Measurements from ENCODE around the gene ELF1. TPM values are rescaled to one million over a fixed set of nuclear protein-coding genes. Genes with fewer than 3 reads are reported as not detected.
A peak's percentile ranks its signal among the peaks of the same experiment; 100 is the strongest.

The ELF1 gene
- total RNA-seq, 1 donor from 2014 or later, result 33.3 TPM

DNA sequence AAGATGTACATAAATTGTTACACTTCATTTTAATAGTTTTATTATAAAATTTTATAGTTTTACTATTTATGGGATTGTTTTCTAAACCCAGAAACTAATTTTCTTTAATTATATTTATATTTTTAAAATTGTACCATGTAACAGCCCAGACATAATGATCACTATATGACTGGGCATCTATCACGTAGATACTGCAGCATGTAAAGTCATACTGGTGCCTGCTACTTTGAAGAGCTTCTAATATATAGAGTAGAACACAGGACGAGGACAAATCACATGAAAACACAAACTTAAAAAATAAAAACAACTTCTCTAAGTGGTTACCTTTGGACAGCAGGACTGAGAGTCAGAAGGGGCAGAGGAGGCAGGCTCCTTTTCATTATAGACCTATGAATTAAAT is 5.3 kb downstream of the ELF1 start:
- DNase-seq (no peak), ATAC-seq (no peak)
- intact Hi-C loops (cut with micrococcal nuclease), result loop anchor here (5.0 kb wide), 1 partner anchor 38 kb away; no protein-coding TSS in a partner anchor

DNA sequence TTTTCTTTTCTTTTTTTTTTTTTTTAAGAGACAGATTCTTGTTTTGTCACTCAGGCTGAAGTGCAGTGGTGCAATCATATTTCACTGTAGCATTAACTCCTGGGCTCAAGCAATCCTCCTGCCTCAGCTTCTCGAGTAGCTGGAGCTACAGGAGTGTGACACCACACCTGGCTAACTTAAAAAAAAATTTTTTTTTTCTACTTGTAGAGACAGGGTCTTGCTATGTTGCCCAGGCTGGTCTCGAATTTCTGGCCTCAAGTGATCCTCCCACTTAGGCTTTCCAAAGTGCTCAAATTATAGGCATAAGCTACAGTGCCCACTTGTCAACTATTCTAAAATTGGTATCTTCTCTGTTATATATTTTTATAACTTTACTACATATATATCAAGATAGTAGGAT is 6.6 kb downstream of the ELF1 start:
- ATAC-seq, result no peak
- intact Hi-C loops (cut with micrococcal nuclease), result loop anchor here (5.0 kb wide), 1 partner anchor 40 kb away; no protein-coding TSS in a partner anchor
- DNase-seq, result no peak

DNA sequence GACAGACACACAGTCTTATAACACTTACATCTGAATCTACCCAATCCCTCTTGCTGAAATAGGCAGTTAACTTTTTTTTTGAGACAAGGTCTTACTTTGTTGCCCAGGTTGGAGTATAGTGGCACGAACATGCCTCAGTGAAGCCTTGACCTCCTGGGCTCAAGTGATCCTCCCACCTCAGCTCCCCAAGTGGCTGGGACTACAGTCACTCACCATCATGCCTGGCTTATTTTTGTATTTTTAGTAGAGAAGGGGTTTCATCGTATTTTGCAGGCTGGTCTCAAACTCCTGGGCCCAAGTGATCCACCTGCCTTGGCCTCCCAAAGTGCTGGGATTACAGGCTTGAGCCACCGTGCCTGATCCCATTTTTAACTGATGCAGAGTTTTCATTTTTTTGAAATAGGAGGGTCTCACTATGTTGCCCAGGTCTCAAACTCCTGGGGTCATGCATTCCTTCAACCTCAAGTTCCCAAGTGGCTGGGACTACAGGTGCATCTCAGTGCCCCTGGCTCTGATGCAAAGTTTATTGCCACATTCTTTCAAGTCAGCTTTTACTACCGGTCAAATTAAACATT is 7.6 kb downstream of the ELF1 start:
- ATAC-seq (no peak), DNase-seq (no peak)
- intact Hi-C loops (cut with micrococcal nuclease), result loop anchor here (5.0 kb wide), 1 partner anchor 41 kb away; no protein-coding TSS in a partner anchor

DNA sequence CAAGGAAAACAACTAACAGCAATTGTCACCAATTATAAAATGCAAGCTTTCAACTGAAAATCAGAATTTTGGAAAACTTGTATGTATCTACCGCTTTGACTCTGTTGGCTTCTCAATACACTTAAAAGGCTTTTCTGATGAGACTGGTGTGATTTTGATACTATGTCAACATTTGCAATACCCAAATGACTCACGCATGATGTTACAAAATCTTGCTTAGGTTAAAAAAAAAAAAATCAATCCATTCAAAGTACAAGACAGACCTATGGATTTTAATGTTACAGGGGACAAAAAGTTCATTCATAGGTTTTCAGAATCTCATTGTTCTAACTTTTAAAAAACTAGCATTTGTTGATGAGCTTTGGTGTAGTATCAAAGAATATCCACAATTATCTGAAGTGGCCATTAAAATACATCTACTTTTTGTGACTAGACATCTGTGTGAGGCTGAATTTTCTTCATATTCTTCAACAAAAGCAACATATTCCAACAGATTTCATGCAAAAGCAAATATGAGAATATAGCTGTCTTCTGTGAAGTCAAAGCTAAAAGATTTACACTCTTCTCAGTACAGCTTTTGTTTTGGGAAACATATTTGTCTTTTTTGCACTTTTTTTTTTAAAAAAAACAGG is 10.7 kb downstream of the ELF1 start:
- ATAC-seq (no peak), DNase-seq (no peak)
- intact Hi-C loops (cut with micrococcal nuclease), result no loop called here

DNA sequence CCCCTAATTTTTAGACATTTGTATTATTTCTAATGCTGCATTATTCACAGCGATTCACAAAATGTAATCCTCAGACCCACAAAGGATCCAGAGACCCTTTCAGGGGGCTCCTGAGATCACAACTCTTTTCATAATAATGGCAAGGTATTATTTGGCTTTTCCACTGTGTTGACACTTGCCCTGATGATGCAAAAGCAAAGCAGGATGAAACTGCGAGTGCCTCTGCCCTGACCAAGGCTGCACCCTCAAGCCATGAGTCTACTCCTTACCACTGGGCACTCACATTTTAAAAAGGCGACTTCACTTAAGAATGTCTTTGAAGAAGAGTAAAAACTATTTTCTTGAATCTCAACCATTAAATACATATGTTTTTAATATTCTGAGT is 11.4 kb downstream of the ELF1 start:
- no peak for DNase-seq
- ATAC-seq, result no peak
- intact Hi-C loops (cut with micrococcal nuclease), result no loop called here

DNA sequence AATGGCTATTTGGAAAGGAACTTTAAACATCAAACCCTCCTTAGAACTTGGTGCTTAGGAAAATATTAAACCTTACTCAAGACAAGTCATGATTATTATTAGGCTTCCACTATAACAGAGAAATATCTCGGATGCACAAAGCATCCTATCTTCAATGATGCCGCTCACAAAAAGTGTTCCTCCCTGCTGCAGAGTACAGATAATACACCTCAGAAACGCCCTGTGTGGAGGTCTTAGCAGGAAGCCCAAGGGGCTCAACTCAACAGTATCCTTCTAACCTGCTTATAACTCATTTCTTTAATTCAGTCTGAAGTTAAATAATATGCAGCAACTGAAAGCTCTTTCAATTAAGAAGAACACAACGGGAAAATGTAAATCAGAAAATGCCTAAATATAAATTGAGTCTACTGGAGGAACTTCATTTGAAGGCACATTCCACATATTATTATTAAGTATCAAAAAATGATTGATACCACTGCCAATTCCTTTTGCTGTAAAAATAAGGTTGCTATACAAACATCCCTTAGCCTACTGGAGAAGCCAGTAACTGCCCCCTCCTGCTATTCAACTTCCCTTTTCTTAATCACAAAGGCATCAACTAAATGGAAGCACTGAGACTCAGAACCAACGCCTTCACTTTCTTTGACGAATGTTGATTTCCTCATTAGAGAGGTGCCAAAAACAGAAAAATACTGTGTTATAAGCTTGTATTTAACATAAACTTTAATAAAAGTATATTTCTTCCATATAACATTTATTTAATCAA is 12.0 kb downstream of the ELF1 start:
- no peak for DNase-seq
- peak; percentile 21 for ATAC-seq

DNA sequence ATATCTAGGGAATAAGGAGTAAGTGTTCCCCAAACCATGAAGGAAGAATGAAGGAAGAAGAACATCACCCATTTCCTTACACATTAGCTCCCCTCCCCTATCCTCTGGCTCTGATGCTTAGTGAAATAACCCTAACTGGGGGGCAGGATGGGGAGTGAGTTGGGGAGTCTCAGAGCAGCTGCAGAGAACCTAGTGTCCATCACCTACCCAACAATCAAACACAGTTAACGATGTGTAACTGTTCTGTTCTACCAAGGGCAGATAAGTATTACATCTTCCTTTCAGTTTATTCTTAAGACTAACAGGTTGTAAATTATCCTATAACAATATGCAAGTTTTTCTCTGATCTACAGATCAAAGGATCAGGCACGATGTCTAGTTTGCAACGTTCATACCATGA is 12.8 kb downstream of the ELF1 start:
- intact Hi-C loops (cut with micrococcal nuclease), result no loop called here
- no peak for ATAC-seq
- DNase-seq, result no peak

More for the DNA sequence above, 12.0 kb downstream of the ELF1 start:
- intact Hi-C loops (cut with micrococcal nuclease), result no loop called here

DNA sequence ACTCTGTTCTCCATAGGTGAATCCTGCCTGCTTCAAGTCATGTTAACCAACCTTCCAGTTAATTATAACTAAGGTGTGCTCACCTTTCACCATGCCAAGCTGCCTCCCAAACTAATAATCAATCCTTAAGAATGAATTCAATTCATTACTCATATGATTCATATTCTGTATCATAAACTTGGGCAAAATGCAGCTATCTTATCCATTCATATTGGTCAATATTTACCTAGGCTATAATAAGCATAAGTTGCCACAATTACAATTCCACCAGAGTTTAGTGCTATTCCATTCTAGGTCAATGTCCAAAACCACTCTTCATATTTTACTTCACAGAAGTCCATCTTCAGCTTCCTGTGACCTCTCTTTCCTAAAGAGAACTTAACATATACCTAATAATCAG is 13.4 kb downstream of the ELF1 start:
- DNase-seq (no peak), ATAC-seq (no peak)
- intact Hi-C loops (cut with micrococcal nuclease), result no loop called here

DNA sequence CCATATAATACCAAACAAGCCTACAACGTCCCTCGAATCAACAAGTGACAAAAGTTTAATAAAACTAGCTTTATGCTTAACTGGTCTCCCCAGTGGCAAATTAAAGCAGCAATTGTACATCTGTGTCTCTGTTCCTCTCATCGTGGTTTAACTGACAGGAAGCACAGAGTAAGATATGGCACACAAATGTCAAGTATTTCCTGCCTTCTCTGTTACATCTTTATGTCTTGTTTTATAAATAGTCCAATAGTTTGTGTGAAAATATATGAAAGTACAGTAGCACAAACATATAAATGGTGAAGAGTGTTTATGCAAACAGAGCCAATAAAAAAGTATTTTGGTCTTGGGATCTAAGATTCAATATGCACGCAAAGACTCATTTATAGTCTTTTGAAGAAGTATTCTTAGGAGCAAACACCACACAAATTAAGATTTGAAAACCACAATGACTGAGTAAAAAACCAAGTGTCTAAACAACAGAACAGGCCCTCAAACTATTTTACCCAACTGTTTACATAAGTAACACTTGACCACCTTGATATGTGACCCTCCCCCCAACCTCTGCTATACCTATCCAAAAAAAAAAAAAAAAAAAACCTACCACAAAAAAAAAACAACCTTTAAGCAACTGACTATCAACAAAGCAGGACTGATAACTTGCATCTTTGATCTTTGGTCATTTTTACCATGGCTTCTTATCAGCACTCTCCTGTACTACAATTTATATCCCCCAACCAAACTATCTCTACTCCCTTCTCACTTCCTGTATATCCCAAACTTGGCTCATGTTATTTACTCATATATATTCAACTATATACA is 14.0 kb downstream of the ELF1 start:
- intact Hi-C loops (cut with micrococcal nuclease), result no loop called here
- DNase-seq (no peak), ATAC-seq (peak; percentile 23)

DNA sequence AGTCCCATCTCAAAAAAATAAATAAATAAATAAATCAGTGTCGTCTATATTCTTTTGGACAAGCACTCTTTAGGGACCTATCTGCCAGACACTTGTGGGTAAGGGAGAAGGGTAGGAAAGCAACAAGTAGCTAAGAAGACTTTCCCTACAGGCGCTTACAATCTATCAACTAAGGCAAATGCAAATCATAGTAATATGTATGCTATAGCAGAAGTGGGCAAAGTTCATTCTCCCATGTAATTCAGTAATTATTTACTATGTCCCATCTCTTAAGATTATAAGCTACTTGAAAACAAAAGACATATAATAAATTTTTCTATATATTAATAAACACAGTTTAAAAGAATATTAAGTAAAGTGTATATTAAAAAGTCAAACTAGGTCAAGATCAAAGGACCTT is 16.5 kb downstream of the ELF1 start:
- intact Hi-C loops (cut with micrococcal nuclease), result no loop called here
- ATAC-seq (no peak), DNase-seq (no peak)

DNA sequence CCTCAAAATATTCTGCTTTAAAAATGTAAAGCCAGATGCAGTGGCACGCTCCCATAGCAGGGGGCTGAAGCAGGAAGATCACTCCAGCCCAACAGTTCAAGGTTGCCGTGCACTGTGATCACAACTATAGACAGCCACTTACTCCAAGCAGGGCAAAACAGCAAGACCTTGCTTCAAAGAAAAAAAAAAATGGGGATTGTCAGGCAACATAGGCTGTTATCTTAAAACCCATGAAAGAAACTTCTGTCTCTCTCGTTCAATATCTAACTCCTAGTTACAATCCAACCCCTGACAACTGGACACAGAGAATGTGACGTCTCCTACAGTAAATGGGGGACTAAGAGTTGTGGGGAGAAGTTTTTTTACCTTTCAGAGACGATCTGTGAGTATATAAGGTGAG is 17.4 kb downstream of the ELF1 start:
- ATAC-seq, result no peak
- no peak for DNase-seq
- intact Hi-C loops (cut with micrococcal nuclease), result no loop called here

DNA sequence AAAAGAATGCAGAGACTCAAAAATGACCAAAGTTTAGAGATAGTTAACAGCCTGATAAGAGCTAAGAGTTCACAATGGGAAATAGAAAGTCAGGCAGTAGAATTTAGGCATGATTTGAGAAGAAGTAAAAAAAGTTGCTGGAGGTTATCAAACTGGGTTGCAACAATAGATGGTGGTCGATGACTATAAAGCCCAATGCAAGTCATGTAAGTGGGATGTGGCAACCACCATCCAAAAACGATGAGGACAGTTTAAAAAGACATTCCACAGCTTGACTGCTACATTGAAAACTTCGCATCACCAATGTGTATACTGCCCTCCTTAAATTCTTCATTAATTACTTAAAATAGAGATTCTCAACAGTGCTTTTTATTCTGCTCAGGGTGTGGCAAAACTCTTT is 19.7 kb downstream of the ELF1 start:
- intact Hi-C loops (cut with micrococcal nuclease), result no loop called here
- ATAC-seq (no peak), DNase-seq (no peak)

DNA sequence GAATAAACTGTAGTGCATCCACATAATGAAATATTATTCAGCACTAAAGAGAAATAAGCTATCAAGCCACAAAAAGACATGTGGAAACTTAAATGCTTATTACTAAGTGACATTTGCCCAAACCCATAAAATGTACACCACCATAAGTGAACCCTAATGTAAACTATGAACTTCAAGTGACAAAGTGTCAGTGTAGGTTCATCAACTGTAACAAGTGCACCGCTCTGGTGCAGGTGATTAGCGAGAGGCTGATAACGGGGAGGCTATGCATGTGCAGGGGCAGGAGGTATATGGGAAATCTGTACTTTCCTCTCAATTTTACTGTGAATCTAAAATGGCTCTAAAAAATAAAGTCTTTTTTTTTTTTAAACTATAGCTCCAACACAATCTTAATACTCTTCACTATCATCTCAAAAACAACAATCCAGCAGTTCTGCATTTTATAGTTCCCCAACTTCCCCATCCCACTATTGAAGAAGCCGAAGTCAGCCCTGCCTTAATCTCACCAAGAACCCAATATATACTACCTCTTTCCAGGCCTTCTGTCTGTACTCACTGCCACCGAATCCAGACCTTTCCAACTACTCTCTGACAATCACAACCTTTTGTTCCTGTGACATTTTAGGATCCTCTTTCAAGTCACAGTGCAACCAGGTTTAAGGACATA is 22.6 kb downstream of the ELF1 start:
- intact Hi-C loops (cut with micrococcal nuclease), result no loop called here
- ATAC-seq (peak; percentile 31), DNase-seq (no peak)

DNA sequence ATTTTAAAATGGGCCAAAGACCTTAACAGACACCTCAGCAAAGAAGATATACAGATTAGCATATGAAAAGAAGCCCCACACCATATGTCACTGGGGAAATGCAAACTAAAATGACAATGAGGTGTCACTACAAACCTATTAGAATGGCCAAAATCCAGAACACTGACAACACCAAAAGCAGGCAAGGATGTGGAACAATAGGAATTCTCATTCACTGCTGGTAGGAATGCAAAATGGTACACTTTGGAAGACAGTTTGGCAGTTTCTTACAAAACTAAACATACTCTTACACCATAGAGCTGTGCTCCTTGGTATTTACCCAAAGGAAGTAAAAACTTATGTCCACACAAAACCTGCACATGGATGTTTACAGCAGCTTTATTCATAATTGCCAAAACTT is 23.1 kb downstream of the ELF1 start:
- ATAC-seq (no peak), DNase-seq (no peak)
- intact Hi-C loops (cut with micrococcal nuclease), result no loop called here

DNA sequence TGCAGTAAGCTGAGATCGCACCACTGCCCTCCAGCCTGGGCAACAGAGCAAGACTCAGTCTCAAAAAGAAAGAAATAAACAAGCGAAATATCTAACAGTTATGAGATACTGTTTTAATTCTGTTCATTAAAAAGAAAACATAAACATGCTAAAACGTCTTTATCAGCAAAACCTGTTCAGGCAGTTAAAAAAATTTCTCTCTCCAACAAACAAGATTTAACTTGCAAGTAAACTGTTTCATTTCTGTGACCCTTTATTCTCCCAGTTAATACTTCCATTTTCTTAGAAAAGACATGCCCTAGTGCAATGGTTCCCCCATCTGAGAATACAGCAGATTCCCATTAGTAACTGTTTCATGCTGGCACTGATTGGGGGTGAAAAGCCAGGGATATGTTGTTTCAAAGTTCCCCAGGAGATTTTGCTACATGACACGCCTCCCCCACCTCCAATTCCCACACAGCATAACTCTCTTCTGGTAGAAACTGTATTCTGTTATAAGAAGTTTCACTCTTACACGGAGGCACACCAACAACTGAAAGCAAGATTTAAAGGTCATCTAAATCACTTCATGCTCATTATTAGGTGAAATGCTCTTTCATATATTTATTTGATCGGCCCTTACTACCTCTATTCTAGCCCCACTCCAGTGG is 24.4 kb downstream of the ELF1 start:
- DNase-seq (no peak), ATAC-seq (no peak)
- intact Hi-C loops (cut with micrococcal nuclease), result no loop called here

DNA sequence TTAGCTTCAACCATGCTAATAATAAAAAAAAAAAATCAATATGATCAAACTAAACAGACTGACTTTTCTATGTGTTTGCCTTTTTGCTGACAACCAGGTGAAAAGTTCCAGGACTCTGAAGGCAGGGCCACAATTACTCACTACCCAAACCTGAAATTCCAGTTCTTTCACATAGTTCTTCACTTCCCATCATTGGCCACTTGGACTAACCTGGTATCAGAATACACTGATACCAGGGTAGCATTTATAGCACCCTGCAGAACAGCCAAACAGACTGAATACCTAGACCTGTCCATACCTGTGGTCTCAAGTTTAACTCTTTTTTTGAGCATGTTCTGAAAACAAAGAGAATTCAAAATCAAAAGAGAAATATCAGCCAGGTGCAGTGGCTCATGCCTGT is 25.1 kb downstream of the ELF1 start:
- ATAC-seq, result peak; percentile 19
- DNase-seq, result no peak
- intact Hi-C loops (cut with micrococcal nuclease), result no loop called here

DNA sequence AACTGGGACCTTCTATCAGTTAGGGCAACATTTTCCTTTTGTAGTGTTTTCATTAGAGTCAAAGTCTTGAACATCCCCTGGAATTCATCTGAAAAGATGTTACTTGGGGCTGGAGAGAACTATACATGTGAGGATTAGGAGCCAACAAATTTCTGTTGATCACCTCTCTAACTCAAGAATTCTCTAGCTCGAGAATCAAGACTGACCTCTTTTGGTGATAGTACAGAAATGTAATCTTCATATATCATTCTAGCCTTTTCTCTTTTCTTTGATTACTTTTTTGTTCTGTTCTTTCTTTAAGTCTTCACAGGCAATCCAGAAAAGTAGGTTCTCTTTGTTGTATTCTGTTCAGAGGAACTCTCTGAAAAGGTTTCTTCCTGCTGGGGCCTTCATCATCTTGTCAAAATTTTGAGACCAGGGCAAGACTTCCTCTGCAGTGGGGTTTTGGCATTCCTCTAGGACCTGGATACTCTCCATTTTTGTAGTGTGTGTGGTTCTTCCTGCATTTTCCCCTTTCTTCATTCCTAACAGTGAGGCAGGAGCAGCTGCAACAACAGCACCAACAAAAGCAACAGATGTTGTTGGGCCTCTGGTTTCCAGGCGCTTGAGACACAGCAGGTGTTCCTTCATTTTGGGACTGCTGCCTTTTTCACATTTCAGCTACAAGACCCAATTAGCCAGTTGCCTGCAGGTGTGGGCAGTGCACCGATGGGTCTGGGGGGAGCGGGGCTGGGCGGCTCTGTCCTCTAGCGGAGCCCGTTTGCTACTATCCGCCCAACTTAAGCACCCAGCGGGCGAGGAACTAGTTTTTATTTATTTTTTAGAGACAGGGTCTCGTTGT is 26.2 kb downstream of the ELF1 start:
- peak; percentile 44 for ATAC-seq
- intact Hi-C loops (cut with micrococcal nuclease), result no loop called here
- DNase-seq, result no peak

Measured in left ventricle myocardium superior (tissue), 1 donor.